Adrenal gland (tissue), 5 donors: Measurements from ENCODE around the gene ROCK2.

Source experiments
- CTCF ChIP-seq, 6 experiments: fragments of 450-650 bp in 4 of 6; fragments of 200-600 bp in 2 of 6; sonication (generic) in 1 of 6; IDR thresholded peaks; 1 replicate in 5 of 6; 2 replicates in 1 of 6; pipeline versions ENCODE4 v1.5.1 to v1.8.0; 2016 to 2021; ENCODE audit warnings: antibody characterized with exemption in 6 of 6, mild to moderate bottlenecking in 2 of 6, moderate library complexity in 1 of 6
- POLR2A ChIP-seq, 2 donors: fragments of 450-650 bp; IDR thresholded peaks; one replicate each; pipeline ENCODE4 v1.6.1; 2017; ENCODE audit warnings: antibody characterized with exemption in 2 of 2, mild to moderate bottlenecking in 2 of 2, moderate library complexity in 1 of 2
- donor health status: DM: no; HTN: no; CAD: no.

- TF ChIP-seq CTCF (IDR thresholded peaks at IDR 0.05): no peak
- no peak for TF ChIP-seq POLR2A (IDR thresholded peaks at IDR 0.05)
These were observed 57.7 kb downstream of the ROCK2 start for GRCh38 chr2:11286749-11287148.
